GM12878 (cell line): ENCODE data around the gene ADARB1.

Source experiments
- POLR2A ChIP-seq: IDR thresholded peaks from 2 replicates; pipeline ENCODE4 v1.6.1; 2011; ENCODE audit warnings: low read depth, mild to moderate bottlenecking, low read length
- REST ChIP-seq: IDR thresholded peaks from 2 replicates; pipeline ENCODE4 v1.6.1; 2012; ENCODE audit warnings: mild to moderate bottlenecking, low read depth, low read length
- TF ChIP-seq, protein P1 (sequence below), 3 experiments: IDR thresholded peaks in 2 of 3; conservative IDR thresholded peaks in 1 of 3; 2 replicates each; pipeline ENCODE4 v1.5.1; 2011; ENCODE audit warnings: low read depth in 3 of 3, low read length in 3 of 3, mild to moderate bottlenecking in 3 of 3, control low read depth in 2 of 3, moderate library complexity in 2 of 3, inconsistent platforms in 1 of 3, mixed read lengths in 1 of 3; ENCODE audit not compliant: control insufficient read depth in 2 of 3, insufficient read depth in 1 of 3; ENCODE audit errors: extremely low read depth in 1 of 3

DNA sequence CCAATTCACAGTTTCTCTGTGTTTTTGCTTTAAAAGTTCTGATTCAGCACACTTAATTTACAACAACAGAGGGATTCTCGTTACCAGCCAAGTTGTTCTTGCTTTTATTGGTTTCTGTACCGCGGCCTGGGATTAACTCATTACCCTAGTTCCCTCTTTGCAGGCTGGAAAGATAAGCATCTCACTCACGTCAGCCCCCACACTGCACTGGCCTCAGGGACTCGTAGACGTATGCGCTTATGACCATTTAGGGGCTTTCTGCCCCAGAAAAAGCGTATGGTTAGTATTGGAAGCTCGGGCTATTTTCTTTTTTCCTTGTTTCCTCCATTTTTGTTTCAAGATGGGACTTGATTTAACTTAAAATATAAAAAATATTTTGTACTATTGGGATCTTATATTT is 137.3 kb downstream of the ADARB1 start:
- TF ChIP-seq POLR2A (no peak), REST (no peak)
- TF ChIP-seq, protein P1, sequence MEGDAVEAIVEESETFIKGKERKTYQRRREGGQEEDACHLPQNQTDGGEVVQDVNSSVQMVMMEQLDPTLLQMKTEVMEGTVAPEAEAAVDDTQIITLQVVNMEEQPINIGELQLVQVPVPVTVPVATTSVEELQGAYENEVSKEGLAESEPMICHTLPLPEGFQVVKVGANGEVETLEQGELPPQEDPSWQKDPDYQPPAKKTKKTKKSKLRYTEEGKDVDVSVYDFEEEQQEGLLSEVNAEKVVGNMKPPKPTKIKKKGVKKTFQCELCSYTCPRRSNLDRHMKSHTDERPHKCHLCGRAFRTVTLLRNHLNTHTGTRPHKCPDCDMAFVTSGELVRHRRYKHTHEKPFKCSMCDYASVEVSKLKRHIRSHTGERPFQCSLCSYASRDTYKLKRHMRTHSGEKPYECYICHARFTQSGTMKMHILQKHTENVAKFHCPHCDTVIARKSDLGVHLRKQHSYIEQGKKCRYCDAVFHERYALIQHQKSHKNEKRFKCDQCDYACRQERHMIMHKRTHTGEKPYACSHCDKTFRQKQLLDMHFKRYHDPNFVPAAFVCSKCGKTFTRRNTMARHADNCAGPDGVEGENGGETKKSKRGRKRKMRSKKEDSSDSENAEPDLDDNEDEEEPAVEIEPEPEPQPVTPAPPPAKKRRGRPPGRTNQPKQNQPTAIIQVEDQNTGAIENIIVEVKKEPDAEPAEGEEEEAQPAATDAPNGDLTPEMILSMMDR (IDR thresholded peaks at IDR 0.05 in 2 of 3, conservative IDR thresholded peaks at IDR 0.05 in 1 of 3; ENCODE audit: control insufficient read depth in 2 of 3, extremely low read depth in 1 of 3, insufficient read depth in 1 of 3, low read depth in 3 of 3, low read length in 3 of 3) = no peak
